22Rv1 (cell line): ENCODE data around the gene C6orf52.

Experiments
- H3K27ac ChIP-seq: fragments of 450-650 bp; 2 replicates; pipeline ENCODE4 v1.5.1; 2017
- CTCF ChIP-seq: fragments of 450-650 bp; IDR thresholded peaks from 2 replicates; pipeline ENCODE4 v1.5.1; 2017; ENCODE audit warnings: mild to moderate bottlenecking
- ZFX ChIP-seq: fragments of 450-650 bp; IDR thresholded peaks from 2 replicates; pipeline ENCODE4 v1.6.1; 2017; ENCODE audit warnings: antibody characterized with exemption, borderline replicate concordance

Gene C6orf52

GRCh38 chr6:10690651-10691445, 3.6 kb downstream of the C6orf52 start:
- H3K27ac ChIP-seq = no peak overlapping the region
- TF ChIP-seq CTCF (no peak), ZFX (no peak)

GRCh38 chr6:10687582-10687981, 6.8 kb downstream of the C6orf52 start:
- TF ChIP-seq CTCF (no peak), ZFX (no peak)
- H3K27ac ChIP-seq = no peak overlapping the region

GRCh38 chr6:10686901-10687300, 7.5 kb downstream of the C6orf52 start:
- TF ChIP-seq ZFX (no peak), CTCF (no peak)
- H3K27ac ChIP-seq = no peak overlapping the region

- TF ChIP-seq ZFX (no peak), CTCF (no peak)
- H3K27ac ChIP-seq = no peak overlapping the region
Measured at GRCh38 chr6:10685092-10685915, 9.1 kb downstream of the C6orf52 start.

GRCh38 chr6:10684618-10685017, 9.8 kb downstream of the C6orf52 start:
- no peak overlapping the region for H3K27ac ChIP-seq
- TF ChIP-seq ZFX (no peak), CTCF (no peak)

- TF ChIP-seq CTCF (no peak), ZFX (no peak)
- no peak overlapping the region for H3K27ac ChIP-seq
Measured at GRCh38 chr6:10682355-10682988, 11.9 kb downstream of the C6orf52 start.
